Esophagus (tissue), 2 donors: Measurements from ENCODE around the gene AMBRA1. TPM values are rescaled to one million over a fixed set of nuclear protein-coding genes. Genes with fewer than 3 reads are reported as not detected.

Experiments
- H3K27ac ChIP-seq, 2 donors: one replicate each; pipeline ENCODE4 v1.5.1; 2013; ENCODE audit warnings: low read depth in 2 of 2, mild to moderate bottlenecking in 2 of 2, inconsistent platforms in 1 of 2, low read length in 1 of 2, moderate library complexity in 1 of 2
- H3K27me3 ChIP-seq, 2 donors: one replicate each; pipeline ENCODE4 v1.6.1; 2013; ENCODE audit warnings: low read length in 2 of 2, control low read depth in 1 of 2, mild to moderate bottlenecking in 1 of 2; ENCODE audit not compliant: insufficient read depth in 2 of 2, control insufficient read depth in 1 of 2
- H3K36me3 ChIP-seq, 2 donors: one replicate each; pipeline ENCODE4 v1.6.1; 2013; ENCODE audit warnings: low read length in 1 of 2; ENCODE audit not compliant: control insufficient read depth in 2 of 2, insufficient read depth in 2 of 2
- H3K4me1 ChIP-seq, 2 donors: one replicate each; pipeline ENCODE4 v1.6.1; 2013; ENCODE audit warnings: low read length in 1 of 2; ENCODE audit not compliant: control insufficient read depth in 2 of 2, insufficient read depth in 2 of 2
- H3K4me3 ChIP-seq, 2 donors: one replicate each; pipeline ENCODE4 v1.5.1; 2013; ENCODE audit warnings: low read length in 2 of 2, mild to moderate bottlenecking in 2 of 2, low read depth in 1 of 2, moderate library complexity in 1 of 2
- H3K9me3 ChIP-seq, 2 donors: one replicate each; pipeline ENCODE4 v1.6.1; 2013; ENCODE audit warnings: mild to moderate bottlenecking in 2 of 2, low read depth in 1 of 2, low read length in 1 of 2, moderate library complexity in 1 of 2; ENCODE audit not compliant: control insufficient read depth in 2 of 2, insufficient read depth in 1 of 2
- WGBS, 2 donors: extraction: QIAGEN DNeasy Blood & Tissue Kit; methylation state at CpG; one replicate each; pipeline ENCODE4 v1.1.7; 2013; 5-methylcytosine and 5-hydroxymethylcytosine counted together
- polyA plus RNA-seq, 2 donors: library from polyadenylated mRNA; stranded (reverse); fragments of 200-250 nt; gene quantifications; one replicate each; pipeline ENCODE4 v1.2.3, GENCODE V29; 2013
- donor health status: healthy with polysubstance abuse.
- donor health status: Bipolar disorder and iron deficiency.

Gene AMBRA1
- polyA plus RNA-seq, 2 donors, result 9.0 to 11.2 TPM

DNA sequence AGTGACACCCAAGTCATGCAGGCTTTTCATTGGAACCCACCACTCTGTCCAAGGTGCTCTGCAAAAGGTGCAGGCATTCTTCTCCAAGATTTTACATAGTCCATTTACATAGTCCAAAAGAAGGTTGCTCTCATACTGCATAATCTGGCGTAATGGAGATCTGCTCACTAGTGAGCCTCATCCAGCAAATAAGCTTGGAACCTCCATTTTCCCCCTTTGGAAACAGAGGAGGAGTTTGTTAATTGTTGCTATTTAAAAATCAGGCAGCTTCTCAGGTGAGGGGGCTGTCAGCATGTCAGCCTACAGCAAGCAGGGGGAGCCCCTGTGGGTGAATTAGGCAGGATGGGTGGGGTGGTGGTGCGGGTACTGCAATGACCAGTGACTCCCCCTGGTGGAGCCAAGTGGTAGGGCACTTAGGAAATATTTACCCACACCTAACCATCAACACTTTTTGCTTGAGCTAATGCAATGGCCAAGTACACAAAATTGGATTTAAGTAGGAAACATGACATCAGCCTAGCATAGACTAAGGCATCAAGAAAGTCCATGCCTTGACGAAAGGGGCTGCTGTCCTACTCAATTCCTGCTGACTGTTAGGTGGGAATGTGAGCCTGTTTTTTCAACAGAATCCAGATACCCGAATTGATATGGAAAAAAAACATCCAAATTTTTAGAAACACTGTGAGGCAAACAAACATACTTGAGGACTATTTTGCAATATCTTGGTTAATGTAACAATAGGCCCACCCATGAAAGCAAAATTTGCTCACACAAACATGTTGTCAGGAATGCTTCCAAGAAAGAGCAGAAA lies 64.5 kb downstream of the AMBRA1 start:
- no peak overlapping the region for H3K27ac ChIP-seq
- H3K27me3 ChIP-seq, result no peaks in the 10 kb centered on the region
- WGBS, 2 donors, result 53 to 55% methylated on average over 4 of the region's 4 CpGs
- no peak overlapping the region for H3K4me3 ChIP-seq
- H3K36me3 ChIP-seq, result no peaks in the 10 kb centered on the region
- no peaks in the 10 kb centered on the region for H3K9me3 ChIP-seq
- H3K4me1 ChIP-seq, result no peaks in the 10 kb centered on the region

DNA sequence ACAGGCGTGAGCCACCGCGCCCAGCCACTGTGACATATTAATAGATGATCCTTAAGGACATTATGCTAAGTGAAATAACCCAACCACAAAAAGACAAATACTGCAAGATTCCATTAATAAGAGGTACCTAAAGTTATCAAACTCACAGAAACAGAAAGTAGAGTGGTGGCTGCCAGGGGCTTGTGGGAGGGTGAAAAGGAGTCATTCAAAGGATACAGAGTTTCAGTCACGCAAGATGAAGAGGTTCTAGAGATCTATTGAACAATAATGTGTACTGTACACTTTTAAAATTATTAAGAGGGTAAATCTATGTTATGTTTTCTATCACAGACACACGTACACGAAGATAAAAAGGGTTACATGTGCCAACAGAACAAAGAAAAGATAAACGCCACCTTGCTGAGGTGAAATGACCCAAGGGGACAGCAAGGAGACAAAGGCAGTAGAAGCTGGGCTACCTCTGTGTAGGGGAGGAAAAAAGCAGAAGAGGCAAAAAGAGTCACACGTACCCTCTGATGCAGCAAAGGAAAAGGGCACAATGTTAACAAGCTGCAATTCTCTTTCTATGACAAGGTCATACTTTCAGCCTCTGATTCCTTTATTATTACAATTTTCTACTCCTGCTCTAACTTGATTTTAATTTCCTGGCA lies 65.3 kb downstream of the AMBRA1 start:
- 73 to 84% methylated on average over 8 of the region's 8 CpGs for WGBS, 2 donors
- no peak overlapping the region for H3K27ac ChIP-seq

DNA sequence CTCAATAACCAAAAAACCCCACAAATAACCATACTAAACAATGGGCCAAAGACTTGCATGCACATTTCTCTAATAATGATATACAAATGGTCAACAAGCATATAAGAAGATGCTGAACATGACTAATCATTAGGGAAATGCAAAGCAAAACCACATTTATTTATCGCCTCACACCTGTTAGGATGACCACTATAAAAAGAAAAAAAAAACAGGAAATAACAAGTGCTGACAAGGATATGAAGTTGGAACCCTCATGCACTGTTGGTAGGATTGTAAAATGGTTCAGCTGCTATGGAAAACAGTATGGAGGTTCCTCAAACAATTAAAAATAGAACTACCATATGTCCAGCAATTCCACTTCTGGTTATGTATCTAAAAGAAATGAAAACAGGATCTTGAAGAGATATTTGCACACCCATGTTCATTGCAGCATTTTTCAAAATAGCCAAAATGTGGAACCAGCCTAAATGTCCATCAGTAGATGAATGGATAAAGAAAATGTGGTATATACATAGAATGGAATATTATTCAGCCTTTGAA lies 66.2 kb downstream of the AMBRA1 start:
- WGBS, 2 donors, result 83 to 88% methylated on average over 1 of the region's 1 CpG
- no peaks in the 10 kb centered on the region for H3K27me3 ChIP-seq
- no peak overlapping the region for H3K27ac ChIP-seq
- H3K9me3 ChIP-seq, result no peaks in the 10 kb centered on the region
- no peaks in the 10 kb centered on the region for H3K36me3 ChIP-seq
- H3K4me1 ChIP-seq, result no peaks in the 10 kb centered on the region
- H3K4me3 ChIP-seq, result no peak overlapping the region

More for the DNA sequence above, 65.3 kb downstream of the AMBRA1 start:
- no peak overlapping the region for H3K4me3 ChIP-seq
- H3K4me1 ChIP-seq, result no peaks in the 10 kb centered on the region
- H3K36me3 ChIP-seq, result no peaks in the 10 kb centered on the region
- no peaks in the 10 kb centered on the region for H3K9me3 ChIP-seq
- no peaks in the 10 kb centered on the region for H3K27me3 ChIP-seq

DNA sequence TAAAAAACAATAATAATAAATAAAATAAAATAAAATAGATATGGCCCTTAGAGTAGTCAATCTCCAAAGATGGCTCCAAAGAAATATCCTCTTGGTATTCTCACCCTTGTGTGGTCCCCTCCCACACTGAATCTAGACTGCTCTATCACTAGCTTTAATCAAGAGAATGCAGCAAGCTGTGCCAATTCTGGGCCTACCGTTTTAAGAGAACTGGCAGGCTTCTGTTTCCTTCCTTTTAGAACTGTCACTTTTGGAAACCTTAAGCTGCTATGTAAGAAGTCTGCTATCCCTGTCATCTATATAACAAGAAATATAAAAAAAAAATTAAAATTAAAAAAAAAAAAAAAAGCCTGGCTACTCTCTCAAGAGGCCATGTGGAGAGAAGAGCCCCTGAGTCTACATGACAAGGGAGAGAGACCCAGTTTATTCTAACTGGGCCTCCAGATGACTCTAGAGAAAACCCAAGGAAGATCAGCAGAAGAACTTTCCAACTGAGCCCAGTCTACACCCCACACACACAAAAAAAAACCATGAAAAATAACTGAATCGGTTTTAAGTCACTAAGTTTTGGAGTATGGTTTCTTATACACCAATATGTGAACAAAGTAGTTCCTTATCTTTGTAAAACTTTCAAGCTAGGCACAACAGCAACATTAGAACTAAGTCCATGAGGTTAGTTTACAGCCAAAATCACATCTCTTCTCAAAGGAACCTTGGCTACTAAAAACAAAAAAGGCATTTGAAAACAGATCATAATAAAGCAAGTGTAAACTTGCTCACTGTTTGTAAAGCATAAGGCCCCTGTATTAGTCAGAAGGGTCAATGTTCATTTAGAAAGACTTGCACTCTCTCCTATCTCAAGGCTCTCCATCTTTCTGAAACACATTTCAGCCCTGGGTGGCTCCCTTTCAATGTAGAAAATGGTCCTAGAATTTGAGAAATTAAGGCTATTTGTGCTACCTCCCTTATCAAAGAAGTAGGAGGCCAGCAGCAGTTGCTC lies 67.3 kb downstream of the AMBRA1 start:
- Histone ChIP-seq H3K36me3 (no peaks in the 10 kb centered on the region), H3K4me1 (no peaks in the 10 kb centered on the region), H3K27ac (no peak overlapping the region), H3K27me3 (no peaks in the 10 kb centered on the region), H3K4me3 (no peak overlapping the region), H3K9me3 (no peaks in the 10 kb centered on the region)
- WGBS, 2 donors, result 82 to 84% methylated on average over 2 of the region's 2 CpGs

DNA sequence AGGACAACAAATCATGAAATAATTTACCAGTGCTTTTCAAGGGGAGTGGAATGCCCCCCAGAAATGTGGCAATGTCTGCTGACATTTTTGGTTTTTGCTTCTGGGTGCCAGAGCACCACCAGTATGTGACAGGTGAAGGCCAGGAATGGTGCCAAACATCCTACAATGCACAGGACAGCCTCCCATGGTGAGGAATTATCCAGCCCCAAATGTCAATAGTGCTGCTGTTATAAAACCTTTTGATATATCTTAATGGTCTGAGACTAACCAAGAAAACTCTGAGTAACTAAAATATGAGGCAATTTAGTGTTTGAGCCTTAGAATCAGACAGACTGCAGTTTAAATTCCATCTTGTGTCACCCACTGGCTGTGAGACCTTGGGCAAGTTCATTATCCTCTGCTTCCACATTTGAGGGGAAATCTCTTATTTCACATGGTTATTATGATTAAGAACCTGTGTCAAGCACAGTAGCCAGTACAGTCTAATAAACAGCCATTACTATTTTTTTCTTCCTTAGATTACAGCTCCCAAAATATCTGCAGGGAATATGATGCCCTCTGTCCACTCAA lies 69.5 kb downstream of the AMBRA1 start:
- Histone ChIP-seq H3K4me1 (no peaks in the 10 kb centered on the region), H3K9me3 (no peaks in the 10 kb centered on the region), H3K27me3 (no peaks in the 10 kb centered on the region), H3K36me3 (no peaks in the 10 kb centered on the region), H3K27ac (no peak overlapping the region), H3K4me3 (no peak overlapping the region)

DNA sequence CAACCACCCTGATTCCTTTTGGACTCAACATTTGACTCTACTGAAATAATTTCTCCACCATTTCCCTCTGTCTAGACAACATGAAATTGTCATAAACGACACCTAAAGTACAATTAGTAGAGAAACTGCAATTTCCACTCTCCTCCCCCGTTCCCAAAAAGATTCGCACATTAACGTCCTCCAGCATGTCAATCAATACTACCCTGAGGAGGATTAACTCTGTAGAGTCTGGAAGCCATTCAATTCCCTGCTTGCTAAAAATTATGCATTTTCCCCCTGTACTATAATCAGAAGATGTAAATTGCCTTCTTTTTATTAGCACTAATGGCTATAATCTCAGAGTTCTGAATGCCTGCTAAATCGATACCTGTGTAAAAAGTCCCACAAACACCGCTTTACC lies 70.5 kb downstream of the AMBRA1 start:
- H3K4me1 ChIP-seq, result no peaks in the 10 kb centered on the region
- no peak overlapping the region for H3K4me3 ChIP-seq
- H3K27me3 ChIP-seq, result no peaks in the 10 kb centered on the region
- H3K9me3 ChIP-seq, result no peaks in the 10 kb centered on the region
- no peaks in the 10 kb centered on the region for H3K36me3 ChIP-seq
- 67 to 80% methylated on average over 6 of the region's 6 CpGs for WGBS, 2 donors
- H3K27ac ChIP-seq, result no peak overlapping the region

DNA sequence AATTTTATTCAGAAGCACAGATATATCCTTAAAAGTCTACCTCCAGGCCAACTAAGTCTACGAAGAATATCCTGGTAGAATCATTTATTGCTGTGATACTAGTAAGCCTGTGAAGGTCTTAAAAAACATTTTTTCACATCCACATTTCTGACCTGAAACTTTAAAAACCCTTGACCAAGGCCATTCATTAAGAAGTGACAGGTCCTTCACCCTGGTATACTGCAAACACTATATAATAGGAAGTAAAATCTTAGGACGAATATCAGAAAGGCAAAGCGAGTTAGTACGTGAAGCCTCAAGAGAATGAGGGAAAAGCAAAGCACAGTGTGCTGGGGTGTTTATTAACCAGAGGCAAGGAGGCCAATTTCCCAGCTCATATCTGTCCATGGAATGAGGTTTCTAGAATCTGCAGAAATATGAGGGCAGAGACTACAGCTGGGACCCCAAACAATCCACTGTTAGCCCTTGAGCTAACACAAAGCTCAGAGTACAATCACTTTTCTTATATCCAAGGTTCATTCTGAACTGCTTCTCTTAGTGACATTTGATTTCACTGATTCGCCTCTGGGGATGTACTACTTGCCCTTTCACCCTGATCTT lies 71.0 kb downstream of the AMBRA1 start:
- Histone ChIP-seq H3K36me3 (no peaks in the 10 kb centered on the region), H3K4me1 (no peaks in the 10 kb centered on the region), H3K27ac (no peak overlapping the region), H3K27me3 (no peaks in the 10 kb centered on the region), H3K4me3 (no peak overlapping the region), H3K9me3 (no peaks in the 10 kb centered on the region)
- WGBS, 2 donors, result 60 to 83% methylated on average over 5 of the region's 5 CpGs

DNA sequence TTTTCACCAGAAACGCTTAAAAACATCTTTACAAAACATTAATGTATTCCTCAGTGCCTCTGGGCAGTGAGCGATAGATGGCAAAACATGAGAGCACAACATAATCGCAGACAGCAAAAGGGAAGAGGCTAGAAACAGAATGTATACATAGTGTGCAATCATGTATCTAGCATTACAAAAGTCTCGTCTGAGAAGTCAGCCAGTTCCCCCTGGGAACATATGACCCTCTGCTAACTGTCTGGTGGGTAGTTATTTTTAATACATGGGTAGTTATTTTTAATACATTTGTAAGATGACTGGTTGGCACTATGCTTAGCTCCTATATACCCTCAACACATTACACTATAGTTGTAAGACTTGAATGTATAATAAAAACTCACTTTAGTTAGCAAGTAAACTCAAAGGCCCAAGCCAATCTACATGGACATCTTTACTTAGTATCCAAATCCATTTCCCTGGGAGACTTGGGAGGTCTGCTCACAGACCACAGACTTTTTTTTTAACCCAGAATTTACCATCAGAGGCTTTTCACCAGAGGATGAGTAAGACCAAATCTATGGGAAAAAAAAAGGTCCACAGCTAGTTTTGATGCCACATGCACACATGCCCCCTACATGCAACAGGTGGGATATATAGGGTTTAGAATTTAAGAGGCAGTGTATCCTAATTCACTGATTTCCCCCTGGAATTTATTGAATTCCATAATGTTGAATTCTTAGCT lies 71.7 kb downstream of the AMBRA1 start:
- Histone ChIP-seq H3K27me3 (no peaks in the 10 kb centered on the region), H3K27ac (no peak overlapping the region), H3K4me3 (no peak overlapping the region), H3K4me1 (no peaks in the 10 kb centered on the region), H3K36me3 (no peaks in the 10 kb centered on the region), H3K9me3 (no peaks in the 10 kb centered on the region)
- 79 to 82% methylated on average over 4 of the region's 4 CpGs for WGBS, 2 donors
